ENCODE data around the gene PCDHA8.

DNA sequence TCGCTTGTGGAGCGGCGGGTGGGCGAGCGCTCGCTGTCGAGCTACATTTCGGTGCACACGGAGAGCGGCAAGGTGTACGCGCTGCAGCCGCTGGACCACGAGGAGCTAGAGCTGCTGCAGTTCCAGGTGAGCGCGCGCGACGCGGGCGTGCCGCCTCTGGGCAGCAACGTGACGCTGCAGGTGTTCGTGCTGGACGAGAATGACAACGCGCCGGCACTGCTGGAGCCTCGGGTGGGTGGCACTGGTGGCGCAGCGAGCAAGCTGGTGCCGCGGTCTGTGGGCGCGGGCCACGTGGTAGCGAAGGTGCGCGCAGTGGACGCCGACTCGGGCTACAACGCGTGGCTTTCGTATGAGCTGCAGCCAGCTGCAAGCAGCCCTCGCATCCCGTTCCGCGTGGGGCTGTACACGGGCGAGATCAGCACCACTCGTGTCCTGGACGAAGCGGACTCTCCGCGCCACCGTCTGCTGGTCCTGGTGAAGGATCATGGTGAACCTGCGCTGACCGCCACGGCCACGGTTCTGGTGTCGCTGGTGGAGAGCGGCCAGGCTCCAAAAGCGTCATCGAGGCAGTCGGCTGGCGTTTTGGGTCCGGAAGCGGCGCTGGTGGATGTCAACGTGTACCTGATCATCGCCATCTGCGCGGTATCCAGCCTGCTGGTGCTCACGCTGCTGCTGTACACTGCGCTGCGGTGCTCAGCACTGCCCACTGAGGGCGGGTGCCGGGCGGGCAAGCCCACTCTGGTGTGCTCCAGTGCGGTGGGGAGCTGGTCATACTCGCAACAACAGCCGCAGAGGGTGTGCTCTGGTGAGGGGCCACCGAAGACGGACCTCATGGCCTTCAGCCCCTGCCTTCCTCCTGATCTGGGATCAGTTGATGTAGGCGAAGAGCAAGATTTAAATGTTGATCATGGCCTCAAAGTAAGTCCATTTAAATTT, 2.1 kb downstream of the PCDHA8 start:
- TF ChIP-seq, protein P1, sequence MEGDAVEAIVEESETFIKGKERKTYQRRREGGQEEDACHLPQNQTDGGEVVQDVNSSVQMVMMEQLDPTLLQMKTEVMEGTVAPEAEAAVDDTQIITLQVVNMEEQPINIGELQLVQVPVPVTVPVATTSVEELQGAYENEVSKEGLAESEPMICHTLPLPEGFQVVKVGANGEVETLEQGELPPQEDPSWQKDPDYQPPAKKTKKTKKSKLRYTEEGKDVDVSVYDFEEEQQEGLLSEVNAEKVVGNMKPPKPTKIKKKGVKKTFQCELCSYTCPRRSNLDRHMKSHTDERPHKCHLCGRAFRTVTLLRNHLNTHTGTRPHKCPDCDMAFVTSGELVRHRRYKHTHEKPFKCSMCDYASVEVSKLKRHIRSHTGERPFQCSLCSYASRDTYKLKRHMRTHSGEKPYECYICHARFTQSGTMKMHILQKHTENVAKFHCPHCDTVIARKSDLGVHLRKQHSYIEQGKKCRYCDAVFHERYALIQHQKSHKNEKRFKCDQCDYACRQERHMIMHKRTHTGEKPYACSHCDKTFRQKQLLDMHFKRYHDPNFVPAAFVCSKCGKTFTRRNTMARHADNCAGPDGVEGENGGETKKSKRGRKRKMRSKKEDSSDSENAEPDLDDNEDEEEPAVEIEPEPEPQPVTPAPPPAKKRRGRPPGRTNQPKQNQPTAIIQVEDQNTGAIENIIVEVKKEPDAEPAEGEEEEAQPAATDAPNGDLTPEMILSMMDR (IDR thresholded peaks at IDR 0.05), result no peak
- TF ChIP-seq POLR2A (IDR thresholded peaks at IDR 0.05), result no peak
